ENCODE data around the gene PAXIP1.
A peak's percentile ranks its signal among the peaks of the same experiment; 100 is the strongest.
"Not testable (repeated sequence)": the region's sequence is repeated elsewhere in the genome, so short reads cannot be mapped to it uniquely, and the experiment has no call there.

PAXIP1 gene

GRCh38 chr7:155003092-155003375 is at the start of gene PAXIP1:
Gene PAXIP1, minus strand, starts transcription at chr7:155003124. Its CDS starts 195 bp downstream, at chr7:155002929.
- DNase-seq, result peak; percentile 82

GRCh38 chr7:155051355-155051754 is 48.4 kb upstream of the PAXIP1 start:
- no peak for DNase-seq

- DNase-seq, result no peak
These were observed 45.1 kb upstream of the PAXIP1 start for GRCh38 chr7:155048006-155048405.

GRCh38 chr7:155043756-155044155 is 40.8 kb upstream of the PAXIP1 start:
- DNase-seq, result no peak

GRCh38 chr7:155038335-155038734 is 35.4 kb upstream of the PAXIP1 start:
- no peak for DNase-seq

GRCh38 chr7:155034495-155034894 is 31.6 kb upstream of the PAXIP1 start:
- not testable (repeated sequence) for DNase-seq

- no peak for DNase-seq
These were observed 30.1 kb upstream of the PAXIP1 start for GRCh38 chr7:155032978-155033377.

GRCh38 chr7:155027879-155028278 is 25.0 kb upstream of the PAXIP1 start:
- peak; percentile 64 for DNase-seq

- DNase-seq, result no peak
These were observed 18.8 kb upstream of the PAXIP1 start for GRCh38 chr7:155021699-155022145.

- no peak for DNase-seq
These were observed 18.1 kb upstream of the PAXIP1 start for GRCh38 chr7:155020996-155021395.

- DNase-seq, result no peak
These were observed 14.9 kb upstream of the PAXIP1 start for GRCh38 chr7:155017834-155018233.

GRCh38 chr7:155011086-155011485 is 8.2 kb upstream of the PAXIP1 start:
- no peak for DNase-seq

GRCh38 chr7:155009570-155010157 is 6.7 kb upstream of the PAXIP1 start:
- peak; percentile 58 for DNase-seq

- no peak for DNase-seq
These were observed 5.0 kb upstream of the PAXIP1 start for GRCh38 chr7:155007947-155008346.

GRCh38 chr7:155003376-155004214 is 671 bp upstream of the PAXIP1 start:
- DNase-seq, result peak; percentile 94

GRCh38 chr7:155002411-155003091 is 373 bp downstream of the PAXIP1 start:
- DNase-seq, result peak; percentile 66

GRCh38 chr7:155001756-155002410 is 1.0 kb downstream of the PAXIP1 start:
- DNase-seq, result peak; percentile 11

- DNase-seq, result peak; percentile 73
These were observed 2.1 kb downstream of the PAXIP1 start for GRCh38 chr7:155000795-155001194.

GRCh38 chr7:154998481-154998880 is 4.4 kb downstream of the PAXIP1 start:
- no peak for DNase-seq

GRCh38 chr7:154997840-154998370 is 5.0 kb downstream of the PAXIP1 start:
- DNase-seq, result no peak

GRCh38 chr7:154996756-154997155 is 6.2 kb downstream of the PAXIP1 start:
- DNase-seq, result no peak

- no peak for DNase-seq
These were observed 6.8 kb downstream of the PAXIP1 start for GRCh38 chr7:154996101-154996500.

GRCh38 chr7:154994996-154995395 is 7.9 kb downstream of the PAXIP1 start:
- no peak for DNase-seq
